Measurements from ENCODE around the gene USP6. TPM values are rescaled to one million over a fixed set of nuclear protein-coding genes. Genes with fewer than 3 reads are reported as not detected.

Gene USP6
- total and polyA plus RNA-seq, 2 of the 13 experiments (the other 11 are each of a cell fraction or from before 2014, with no cell fraction given), result 0.04 TPM; not detected in 1

DNA sequence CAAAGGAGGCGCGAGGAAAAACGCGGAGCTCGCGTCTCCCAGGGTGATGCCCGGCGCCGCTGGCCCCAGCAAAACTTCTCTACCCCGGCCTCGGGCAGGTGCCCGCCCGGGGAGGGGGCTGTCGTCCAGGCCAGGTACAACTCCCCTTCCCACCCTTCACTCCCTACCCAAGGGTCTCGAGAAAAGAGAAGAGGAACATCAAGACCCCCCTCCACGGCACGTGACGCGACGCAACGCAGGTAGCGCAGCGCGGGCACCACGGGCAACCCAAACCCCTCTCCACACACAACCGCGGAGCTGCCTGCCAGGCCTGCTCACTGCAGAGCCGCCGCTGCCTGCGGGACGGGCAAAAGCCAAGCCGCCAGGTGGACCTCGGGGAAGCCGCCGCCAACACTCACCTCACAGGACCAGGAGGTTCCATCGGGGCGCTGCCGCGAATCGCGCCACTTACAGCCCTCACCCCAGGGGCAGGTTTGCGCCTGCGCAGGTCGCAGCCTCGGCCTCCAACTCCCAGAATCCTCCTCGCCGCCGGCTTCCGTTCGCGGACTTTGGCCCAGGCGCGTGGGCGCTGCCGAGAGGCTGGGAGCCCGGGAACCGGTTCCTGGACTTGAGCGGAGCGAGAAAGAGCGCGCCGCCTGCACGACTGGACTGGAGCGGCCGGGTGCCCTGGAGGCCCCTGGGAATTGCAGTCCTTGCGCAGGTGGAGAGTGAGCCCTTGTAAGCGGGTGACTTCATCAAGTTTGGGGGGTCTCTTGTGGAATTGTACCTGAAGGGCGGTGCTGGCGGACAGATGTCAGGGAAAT, 4.2 kb upstream of the USP6 start, which contains the start of gene ZNF232 (continued):
- TF ChIP-seq ZNF496 (CRISPR knock-in tag; IDR thresholded peaks at IDR 0.05; ENCODE audit: insufficient replicate concordance) (no peak), STAT5B (CRISPR knock-in tag; IDR thresholded peaks at IDR 0.05) (no peak), TOPORS (CRISPR knock-in tag; IDR thresholded peaks at IDR 0.05) (no peak), AFF4 (CRISPR knock-in tag; IDR thresholded peaks at IDR 0.05) (no peak), THYN1 (CRISPR knock-in tag; IDR thresholded peaks at IDR 0.05; ENCODE audit: borderline replicate concordance, low read depth) (no peak), ZIK1 (CRISPR knock-in tag; IDR thresholded peaks at IDR 0.05; ENCODE audit: borderline replicate concordance, low read depth) (peak; percentile 61; the same call in 1 of the 2 replicates), RERE (CRISPR knock-in tag; IDR thresholded peaks at IDR 0.05; ENCODE audit: low read depth) (peak; percentile 38; the same call in 1 of the 2 replicates), ZNF337 (CRISPR knock-in tag; IDR thresholded peaks at IDR 0.05; ENCODE audit: borderline replicate concordance, low read depth) (peak; percentile 84; the same call in 1 of the 2 replicates), BHLHE40 (IDR thresholded peaks at IDR 0.05; ENCODE audit: low read length) (peak; percentile 79), JUN (CRISPR knock-in tag; IDR thresholded peaks at IDR 0.05) (no peak), ETS1 (CRISPR knock-in tag; IDR thresholded peaks at IDR 0.05) (0 out of 2 replicates have a peak, but pooled peaks have one; percentile 67), PITX1 (CRISPR knock-in tag; IDR thresholded peaks at IDR 0.05) (peak; percentile 51; the same call in 1 of the 2 replicates), TFE3 (CRISPR knock-in tag; IDR thresholded peaks at IDR 0.05) (peak; percentile 80; the same call in 1 of the 2 replicates)
- TF ChIP-seq, protein P1, sequence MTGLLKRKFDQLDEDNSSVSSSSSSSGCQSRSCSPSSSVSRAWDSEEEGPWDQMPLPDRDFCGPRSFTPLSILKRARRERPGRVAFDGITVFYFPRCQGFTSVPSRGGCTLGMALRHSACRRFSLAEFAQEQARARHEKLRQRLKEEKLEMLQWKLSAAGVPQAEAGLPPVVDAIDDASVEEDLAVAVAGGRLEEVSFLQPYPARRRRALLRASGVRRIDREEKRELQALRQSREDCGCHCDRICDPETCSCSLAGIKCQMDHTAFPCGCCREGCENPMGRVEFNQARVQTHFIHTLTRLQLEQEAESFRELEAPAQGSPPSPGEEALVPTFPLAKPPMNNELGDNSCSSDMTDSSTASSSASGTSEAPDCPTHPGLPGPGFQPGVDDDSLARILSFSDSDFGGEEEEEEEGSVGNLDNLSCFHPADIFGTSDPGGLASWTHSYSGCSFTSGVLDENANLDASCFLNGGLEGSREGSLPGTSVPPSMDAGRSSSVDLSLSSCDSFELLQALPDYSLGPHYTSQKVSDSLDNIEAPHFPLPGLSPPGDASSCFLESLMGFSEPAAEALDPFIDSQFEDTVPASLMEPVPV (CRISPR knock-in tag; IDR thresholded peaks at IDR 0.05), result peak; percentile 92

All from HepG2 (cell line).